ENCODE measurements around the gene STK32C. TPM values are rescaled to one million over a fixed set of nuclear protein-coding genes. Genes with fewer than 3 reads are reported as not detected.

The STK32C gene
- total and polyA plus RNA-seq, 2 of the 4 experiments (the other 2 are of a cell fraction): 5.0 to 8.3 TPM

- no peak for DNase-seq
- no TSS peak for BruUV-seq (replicated peaks)
- Histone ChIP-seq H2BK5ac (ENCODE audit: low read depth, low read length, poor library complexity, severe bottlenecking) (no peak overlapping the region), H2AK5ac (ENCODE audit: low read depth, low read length) (no peak overlapping the region), H3K27me3 (ENCODE audit: control insufficient read depth, insufficient read depth, low read length) (no peaks in the 10 kb centered on the region), H3K4me3 (ENCODE audit: insufficient read depth, low read depth, low read length) (no peak overlapping the region), H3K14ac (replicated peaks; ENCODE audit: low read depth, low read length) (no peak overlapping the region), H2AK9ac (replicated peaks; ENCODE audit: low read depth, low read length, poor library complexity) (no peak overlapping the region), H2BK20ac (ENCODE audit: low read depth, low read length) (no peak overlapping the region), H4K91ac (ENCODE audit: insufficient read depth, low read depth, low read length) (no peak overlapping the region), H3K4me2 (ENCODE audit: low read depth, low read length) (no peak overlapping the region), H3K36me3 (ENCODE audit: control insufficient read depth, insufficient read depth, low read length) (peaks cover 2% of the 10 kb centered on the region; the same call in 1 of the 2 replicates), H2BK15ac (ENCODE audit: low read depth, low read length) (no peak overlapping the region), H3K9me1 (ENCODE audit: insufficient read depth, low read length) (no peaks in the 10 kb centered on the region), H3K27ac (ENCODE audit: insufficient read depth, low read length) (no peak overlapping the region), H3K79me1 (ENCODE audit: low read depth in 1 of 2, low read length in 2 of 2) (no peaks in the 10 kb centered on the region), H2AFZ (replicated peaks; ENCODE audit: low read length, poor library complexity) (no peak overlapping the region), H3K4me1 (ENCODE audit: control insufficient read depth, insufficient read depth, low read length) (no peaks in the 10 kb centered on the region), H3K56ac (ENCODE audit: extremely low read depth, insufficient read depth, low read length) (no peak overlapping the region), H2BK120ac (ENCODE audit: low read depth, low read length) (no peak overlapping the region), H3K9me3 (ENCODE audit: control insufficient read depth, insufficient read depth, low read length) (no peaks in the 10 kb centered on the region), H3K9ac (ENCODE audit: low read depth, low read length) (no peak overlapping the region), H3K18ac (ENCODE audit: low read depth, low read length) (no peak overlapping the region), H4K8ac (ENCODE audit: low read depth in 2 of 2, low read length in 2 of 2) (no peak overlapping the region), H4K20me1 (ENCODE audit: insufficient read depth, low read length) (no peaks in the 10 kb centered on the region; the same call in 1 of the 2 replicates), H3K23ac (ENCODE audit: low read depth, low read length) (no peak overlapping the region), H4K5ac (ENCODE audit: low read depth, low read length) (no peak overlapping the region), H3K4ac (ENCODE audit: low read depth, low read length) (no peak overlapping the region)
- CTCF ChIA-PET: no interaction called here
- POLR2A ChIA-PET (ENCODE audit: unreplicated experiment): no interaction called here
- dilution Hi-C loops (cut with HindIII; ENCODE audit: low sequenced_read_pairs, unreplicated experiment): no loop called here
- WGBS, 2 experiments (ENCODE audit: extremely low coverage in 2 of 2, insufficient read length in 1 of 2): 91% methylated on average over 11 of the region's 17 CpGs; no CpG with 5 or more reads in 1 of the 2 experiments
- intact Hi-C loops (cut with micrococcal nuclease): no loop called here
- TF ChIP-seq CEBPB (IDR thresholded peaks at IDR 0.05; ENCODE audit: low read depth, low read length): no peak
- no peak for TF ChIP-seq POLR2A (IDR thresholded peaks at IDR 0.05; ENCODE audit: low read depth, low read length)
- in situ Hi-C loops (cut with MboI; ENCODE audit: low sequenced_read_pairs): no loop called here
- ATAC-seq (ENCODE audit: low read depth): no peak
These were observed 47.5 kb upstream of the STK32C start for GRCh38 chr10:132355297-132355696.
